ENCODE data around the gene IRAK3. TPM values are rescaled to one million over a fixed set of nuclear protein-coding genes. Genes with fewer than 3 reads are reported as not detected.

Gene IRAK3
- total and polyA plus RNA-seq, 2 donors (not counting 1 experiment from before 2014, with no cell fraction given), result 3.9 to 4.3 TPM

DNA sequence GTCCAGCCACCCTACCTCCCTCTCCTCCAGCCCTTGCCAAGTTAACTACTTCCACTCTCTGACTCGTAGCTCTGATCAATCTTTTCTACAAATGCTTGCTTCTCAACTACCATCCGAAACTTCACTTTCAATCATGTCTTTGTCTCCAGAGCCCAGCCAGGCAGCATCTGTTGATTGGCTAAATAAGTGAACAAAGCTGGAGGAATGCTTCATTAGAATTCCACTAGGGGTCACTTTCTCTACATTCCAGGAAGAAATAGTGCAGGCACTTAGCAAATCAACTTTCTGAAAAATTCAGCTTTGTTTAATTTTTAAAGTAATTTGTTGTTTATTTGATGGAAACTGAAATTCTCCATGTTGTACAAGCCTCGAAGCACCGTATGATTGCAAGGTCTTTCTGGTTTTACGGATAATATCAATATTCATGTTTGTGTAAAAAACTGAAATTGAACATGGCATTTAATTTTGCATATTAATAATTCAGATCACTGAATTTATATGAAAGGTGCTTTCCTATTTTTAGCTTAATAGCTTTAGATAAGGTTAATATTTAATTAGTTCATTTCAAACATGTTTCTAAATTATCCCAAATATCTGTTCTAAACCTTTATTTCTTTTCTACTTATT lies 80.9 kb downstream of the IRAK3 start:
- 70% methylated on average over 1 of the region's 5 CpGs for WGBS (ENCODE audit: insufficient coverage)
- Histone ChIP-seq H3K4me1 (ENCODE audit: control insufficient read depth in 2 of 2, insufficient read depth in 2 of 2, low read length in 2 of 2) (peaks cover 0 to 6% of the 10 kb centered on the region in 2 donors), H3K79me2 (ENCODE audit: control insufficient read depth, insufficient read depth, low read length) (no peaks in the 10 kb centered on the region), H3K9me3 (ENCODE audit: control extremely low read depth in 1 of 3, control insufficient read depth in 2 of 3, insufficient read depth in 1 of 3, low read length in 2 of 3) (no peaks in the 10 kb centered on the region), H4K20me1 (ENCODE audit: control insufficient read depth, insufficient read depth, low read length, poor library complexity, severe bottlenecking) (no peaks in the 10 kb centered on the region), H3K27me3 (replicated peaks in 1 of 4; ENCODE audit: control extremely low read depth in 1 of 4, control insufficient read depth in 3 of 4, insufficient read depth in 4 of 4, low read length in 3 of 4) (no peaks in the 10 kb centered on the region), H3K36me3 (replicated peaks in 1 of 2; ENCODE audit: control extremely low read depth in 1 of 2, control insufficient read depth in 1 of 2, extremely low read depth in 1 of 2, insufficient read depth in 2 of 2, low read length in 1 of 2) (no peaks in the 10 kb centered on the region), H2AFZ (ENCODE audit: insufficient read depth, low read depth, low read length, poor library complexity, severe bottlenecking) (no peak overlapping the region), H3K27ac (ENCODE audit: low read length in 2 of 2) (no peak overlapping the region), H3K4me3 (ENCODE audit: control extremely low read depth in 1 of 5, extremely low read depth in 1 of 5, insufficient read depth in 1 of 5, low read depth in 2 of 5, low read length in 4 of 5) (no peak overlapping the region), H3K9ac (ENCODE audit: low read length) (no peak overlapping the region), H3K4me2 (replicated peaks; ENCODE audit: low read depth, low read length, poor library complexity, severe bottlenecking) (no peak overlapping the region)
- ATAC-seq (ENCODE audit: low read depth) (peak; percentile 31), DNase-seq (peak; percentile 42)
- H3K4me3 Mint-ChIP-seq, result no peak overlapping the region
- H3K27me3 Mint-ChIP-seq, result peaks cover 4% of the 10 kb centered on the region
- intact Hi-C loops (cut with micrococcal nuclease), result loop anchor here (1.0 kb wide), 2 partner anchors 424 to 591 kb away; no protein-coding TSS in a partner anchor
- no peaks in the 10 kb centered on the region for H3K9me3 Mint-ChIP-seq (ENCODE audit: insufficient read depth)
- CTCF ChIA-PET, result interaction anchor here (0.7 to 7.7 kb wide), 24 partner anchors 9 to 592 kb away, joined by 3 to 106 read pairs (median 4); partner anchors contain the start of gene TMBIM4
- no peaks in the 10 kb centered on the region for H3K4me1 Mint-ChIP-seq
- H3K27ac Mint-ChIP-seq, result no peak overlapping the region
- TF ChIP-seq EZH2 (IDR thresholded peaks at IDR 0.05; ENCODE audit: borderline replicate concordance, insufficient read depth, low read depth, low read length, poor library complexity, severe bottlenecking) (no peak), CTCF (IDR thresholded peaks at IDR 0.05) (peak; percentile 65)
- POLR2A ChIA-PET, result no interaction called here

DNA sequence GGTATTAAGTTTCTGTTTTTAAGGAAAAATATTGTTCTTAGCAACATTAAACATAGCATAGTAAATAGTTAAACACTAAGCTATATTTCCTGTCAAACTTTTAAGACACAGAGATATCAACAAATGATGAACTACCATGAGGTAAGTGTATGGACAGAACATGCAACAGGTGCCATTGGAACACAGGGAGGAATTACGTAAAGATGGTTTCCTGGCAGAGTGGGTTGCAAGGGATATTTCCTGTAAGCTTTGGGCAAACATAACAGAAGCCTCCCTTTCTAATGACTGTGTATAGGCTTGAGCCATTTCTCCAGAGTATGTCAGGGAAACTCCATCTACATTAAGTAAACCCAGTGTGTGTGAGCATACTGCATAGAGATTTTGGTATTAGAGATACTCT lies 81.6 kb downstream of the IRAK3 start:
- WGBS (ENCODE audit: insufficient coverage), result no CpG with 5 or more reads among the region's 1 CpG
- H3K9me3 ChIP-seq (ENCODE audit: control extremely low read depth in 1 of 3, control insufficient read depth in 2 of 3, insufficient read depth in 1 of 3, low read length in 2 of 3), result no peaks in the 10 kb centered on the region
- Mint-ChIP-seq H3K9me3 (ENCODE audit: insufficient read depth) (no peaks in the 10 kb centered on the region), H3K27me3 (peaks cover 4% of the 10 kb centered on the region), H3K4me1 (no peaks in the 10 kb centered on the region), H3K27ac (no peak overlapping the region), H3K4me3 (no peak overlapping the region)
- no peak overlapping the region for H3K4me3 ChIP-seq (ENCODE audit: control extremely low read depth in 1 of 5, extremely low read depth in 1 of 5, insufficient read depth in 1 of 5, low read depth in 2 of 5, low read length in 4 of 5)
- no peaks in the 10 kb centered on the region for H3K79me2 ChIP-seq (ENCODE audit: control insufficient read depth, insufficient read depth, low read length)
- ChIA-PET POLR2A (no interaction called here), CTCF (interaction anchor here (0.7 to 7.7 kb wide), 16 partner anchors 8 to 443 kb away, joined by 3 to 106 read pairs (median 4); partner anchors contain the start of gene TMBIM4)
- H3K36me3 ChIP-seq (replicated peaks in 1 of 2; ENCODE audit: control extremely low read depth in 1 of 2, control insufficient read depth in 1 of 2, extremely low read depth in 1 of 2, insufficient read depth in 2 of 2, low read length in 1 of 2), result no peaks in the 10 kb centered on the region
- TF ChIP-seq EZH2 (IDR thresholded peaks at IDR 0.05; ENCODE audit: borderline replicate concordance, insufficient read depth, low read depth, low read length, poor library complexity, severe bottlenecking) (no peak), CTCF (IDR thresholded peaks at IDR 0.05) (no peak)
- no peak overlapping the region for H2AFZ ChIP-seq (ENCODE audit: insufficient read depth, low read depth, low read length, poor library complexity, severe bottlenecking)
- H3K4me1 ChIP-seq (ENCODE audit: control insufficient read depth in 2 of 2, insufficient read depth in 2 of 2, low read length in 2 of 2), result peaks cover 0 to 6% of the 10 kb centered on the region in 2 donors
- H3K9ac ChIP-seq (ENCODE audit: low read length), result no peak overlapping the region
- ATAC-seq (ENCODE audit: low read depth) (no peak), DNase-seq (no peak)
- intact Hi-C loops (cut with micrococcal nuclease), result loop anchor here (1.0 kb wide), 1 partner anchor 424 kb away; no protein-coding TSS in a partner anchor
- H3K27me3 ChIP-seq (replicated peaks in 1 of 4; ENCODE audit: control extremely low read depth in 1 of 4, control insufficient read depth in 3 of 4, insufficient read depth in 4 of 4, low read length in 3 of 4), result no peaks in the 10 kb centered on the region
- no peaks in the 10 kb centered on the region for H4K20me1 ChIP-seq (ENCODE audit: control insufficient read depth, insufficient read depth, low read length, poor library complexity, severe bottlenecking)
- H3K4me2 ChIP-seq (replicated peaks; ENCODE audit: low read depth, low read length, poor library complexity, severe bottlenecking), result no peak overlapping the region
- no peak overlapping the region for H3K27ac ChIP-seq (ENCODE audit: low read length in 2 of 2)

Data from B cell (primary cell).